Measurements from ENCODE around the gene SETD2.

- TF ChIP-seq E2F6 (IDR thresholded peaks at IDR 0.05), result no peak
- no peak for TF ChIP-seq ATF3 (IDR thresholded peaks at IDR 0.05; ENCODE audit: insufficient read depth, low read depth, low read length)
- no peak for TF ChIP-seq MAX (IDR thresholded peaks at IDR 0.05)
Observed at GRCh38 chr3:47194994-47195393, 31.1 kb upstream of the SETD2 start.

All from H1 (cell line).